ENCODE data around the gene SLC30A2.

The SLC30A2 gene

GRCh38 chr1:26069941-26070295, 24.0 kb upstream of the SLC30A2 start:
- DNase-seq (ENCODE audit: low read depth), result no peak

- DNase-seq (ENCODE audit: low read depth), result no peak
Measured at GRCh38 chr1:26067432-26067911, 21.6 kb upstream of the SLC30A2 start, which contains the start of gene TRIM63. Gene TRIM63, minus strand, starts transcription at chr1:26067630. Its CDS starts 136 bp downstream, at chr1:26067494.

- no peak for DNase-seq (ENCODE audit: low read depth)
Measured at GRCh38 chr1:26066857-26067256, 20.9 kb upstream of the SLC30A2 start.

DNA sequence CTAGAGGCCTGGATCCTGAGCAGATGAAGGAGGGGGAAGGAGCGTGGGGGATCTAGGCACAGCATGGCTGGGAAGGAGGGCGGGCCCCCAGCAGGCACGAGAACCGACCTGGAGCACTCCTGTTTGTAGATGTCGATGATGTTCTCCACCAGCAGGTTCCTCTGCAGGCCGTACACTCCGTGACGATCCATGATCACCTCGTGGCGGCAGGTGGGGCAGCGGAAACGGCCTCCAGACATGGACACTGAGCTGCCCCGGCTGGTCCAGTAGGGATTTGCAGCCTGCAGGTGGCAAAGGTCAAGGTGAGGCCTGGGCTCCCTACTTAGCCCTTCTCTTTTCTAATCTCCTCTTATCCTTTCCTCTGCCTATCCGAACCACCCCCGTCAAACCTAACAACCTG, 20.2 kb upstream of the SLC30A2 start:
- DNase-seq (ENCODE audit: low read depth), result no peak

DNA sequence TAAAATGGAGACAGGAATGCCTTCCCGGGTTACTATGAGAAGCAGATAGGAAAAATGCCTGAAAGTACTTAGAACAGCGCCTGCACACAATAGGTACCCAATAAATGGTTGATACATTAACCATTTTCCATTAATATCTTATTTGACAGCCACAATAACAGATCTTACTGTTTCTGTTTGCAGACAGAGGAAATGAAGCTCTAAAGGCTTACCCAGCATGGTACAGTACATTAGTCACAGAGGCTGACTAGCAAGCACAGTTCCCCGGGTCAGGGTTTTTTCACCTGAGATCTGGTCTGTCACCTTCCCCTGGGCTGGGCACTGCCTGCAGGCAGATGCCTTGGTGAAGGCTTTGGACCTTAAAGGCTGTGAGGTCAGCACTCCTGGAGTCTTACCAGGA, 18.6 kb upstream of the SLC30A2 start:
- DNase-seq (ENCODE audit: low read depth), result no peak

- no peak for DNase-seq (ENCODE audit: low read depth)
Measured at GRCh38 chr1:26060832-26061574, 15.1 kb upstream of the SLC30A2 start.

GRCh38 chr1:26059906-26060305, 14.0 kb upstream of the SLC30A2 start:
- DNase-seq (ENCODE audit: low read depth), result no peak

DNA sequence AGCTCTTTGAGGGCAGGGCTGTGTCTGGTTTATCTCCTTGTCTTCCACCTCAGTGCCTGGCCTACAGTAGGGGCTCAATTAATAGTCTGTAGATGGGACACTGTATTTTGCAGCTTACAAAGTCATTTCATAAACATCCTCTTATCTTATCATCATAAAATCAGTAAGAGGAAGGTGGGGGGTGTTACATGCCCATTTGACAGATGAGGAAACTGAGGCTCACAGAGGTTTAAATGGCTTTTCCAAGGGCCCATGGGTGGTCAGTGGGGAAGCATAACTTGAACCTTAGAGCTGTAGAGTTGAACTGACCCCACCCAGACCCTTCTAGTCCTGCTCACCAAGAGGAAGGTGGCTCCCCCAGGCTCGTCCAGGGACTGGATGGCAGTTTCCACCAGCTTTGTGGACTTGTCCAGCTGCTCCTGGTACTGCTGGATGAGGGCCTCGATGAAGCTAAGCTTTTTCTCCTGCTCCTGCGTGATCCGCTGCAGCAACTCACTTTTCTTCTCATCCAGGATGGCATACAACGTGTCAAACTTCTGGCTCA, 12.2 kb upstream of the SLC30A2 start:
- no peak for DNase-seq (ENCODE audit: low read depth)

DNA sequence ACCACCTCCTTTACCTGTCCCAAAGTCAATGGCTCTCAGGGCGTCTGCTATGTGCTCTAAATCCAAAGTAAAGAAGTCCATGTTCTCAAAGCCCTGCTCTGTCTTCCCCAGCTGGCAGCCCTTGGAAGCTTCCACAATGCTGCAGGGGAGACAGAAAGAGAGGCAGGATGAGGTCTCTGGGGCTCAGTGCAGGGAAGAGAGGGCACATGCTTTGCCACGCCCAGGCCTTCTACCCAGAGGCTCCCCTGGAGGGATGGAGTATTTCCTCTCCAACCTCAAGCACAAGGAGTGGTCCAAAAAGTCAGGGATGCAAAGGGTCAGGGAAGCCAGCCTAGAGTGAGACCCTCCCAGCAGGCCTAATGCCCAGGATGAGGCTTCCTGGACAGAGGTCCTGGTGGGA, 11.3 kb upstream of the SLC30A2 start:
- no peak for DNase-seq (ENCODE audit: low read depth)

- no peak for DNase-seq (ENCODE audit: low read depth)
Measured at GRCh38 chr1:26055041-26055440, 9.1 kb upstream of the SLC30A2 start.

DNA sequence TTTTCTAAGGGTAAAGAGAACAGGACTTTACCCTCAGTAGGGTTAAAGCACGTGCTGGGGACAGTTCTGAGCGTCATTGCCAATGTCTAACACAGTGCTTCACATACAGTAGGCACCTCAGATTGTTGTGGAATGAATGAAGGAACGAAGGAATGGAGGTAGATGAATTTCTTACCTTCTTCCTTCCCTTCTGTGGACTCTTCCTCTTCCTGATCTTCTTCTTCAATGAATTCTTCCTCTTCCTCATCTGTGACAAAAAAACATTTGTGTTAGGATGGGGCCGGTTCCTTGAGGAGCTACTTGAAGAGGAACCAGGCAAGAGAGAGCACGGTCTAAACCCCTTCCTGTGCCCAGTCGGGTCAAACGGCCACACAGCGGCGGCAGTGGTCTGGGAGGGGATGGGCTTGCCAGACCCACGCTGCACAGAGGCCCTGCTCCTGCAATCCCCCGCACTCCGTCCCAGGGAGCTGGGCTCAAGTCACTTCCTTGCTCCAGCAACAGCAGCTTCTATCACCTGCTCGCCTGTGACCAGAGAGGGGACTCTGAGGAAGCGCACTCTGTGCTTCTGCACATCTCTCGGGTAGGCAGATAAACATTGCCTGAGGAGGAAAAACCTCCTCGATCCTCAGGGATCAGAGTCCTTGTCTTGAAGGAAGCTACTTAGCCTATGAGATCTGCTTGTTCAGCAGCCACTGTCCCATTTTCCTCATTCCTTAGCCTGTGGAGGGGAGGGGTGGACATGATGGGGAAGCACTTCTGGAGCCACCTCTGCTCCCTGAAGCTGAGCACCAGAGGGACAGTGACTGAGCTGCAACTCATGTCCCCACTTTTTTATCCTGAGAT, 8.0 kb upstream of the SLC30A2 start:
- no peak for DNase-seq (ENCODE audit: low read depth)

DNA sequence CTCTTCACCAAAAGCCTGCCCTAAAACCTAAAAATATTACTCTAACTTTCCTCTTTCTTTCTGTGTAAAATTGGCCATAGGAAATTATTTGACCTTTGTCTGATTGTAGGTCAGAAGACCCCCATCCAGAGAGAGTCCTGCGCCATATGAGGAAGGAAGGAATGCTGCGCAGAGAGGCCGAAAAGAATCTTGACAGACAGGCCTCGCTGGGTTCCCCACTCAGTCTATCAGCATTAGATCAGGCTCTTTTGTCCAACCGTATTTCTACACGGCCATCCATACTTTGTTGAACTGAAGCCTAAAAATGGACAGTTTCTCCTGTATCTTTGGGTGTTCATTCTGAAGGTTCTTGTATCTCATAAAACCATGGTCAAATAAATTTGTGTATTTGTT, 4.3 kb upstream of the SLC30A2 start:
- DNase-seq (ENCODE audit: low read depth), result no peak

DNA sequence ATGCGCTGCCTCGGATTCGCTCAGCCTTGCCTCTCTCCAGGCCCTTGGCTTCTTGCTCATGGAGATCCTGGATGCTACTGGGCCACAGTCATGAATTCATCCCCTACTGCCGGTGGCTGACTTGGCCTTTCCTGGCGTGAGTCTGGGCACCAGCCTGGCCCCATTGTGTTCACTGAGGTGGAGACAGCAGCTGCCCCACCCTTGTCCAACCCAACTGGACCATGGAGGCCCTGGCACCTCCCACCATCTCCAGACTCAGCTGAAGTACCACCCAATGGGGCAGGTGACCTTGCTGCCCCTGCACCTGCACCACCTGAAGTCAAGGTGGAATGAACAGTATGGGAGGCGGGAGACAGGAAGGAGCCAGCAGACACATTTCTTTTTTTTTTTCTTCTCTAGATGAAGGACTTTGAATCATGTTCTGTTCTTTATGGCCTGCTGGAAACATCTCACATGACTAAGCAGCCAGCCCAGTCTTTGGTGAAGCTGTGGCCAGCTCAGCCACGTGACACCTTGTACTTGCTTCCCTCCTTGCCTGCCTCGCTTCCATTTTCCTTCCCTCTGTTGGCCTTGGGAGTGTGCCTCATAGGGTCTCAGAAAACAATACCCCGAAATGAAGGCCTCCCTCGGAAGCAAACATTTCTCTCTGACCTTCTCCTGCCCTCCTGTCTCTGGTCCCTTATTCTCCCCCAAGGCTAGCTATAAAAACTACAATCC, 3.8 kb upstream of the SLC30A2 start:
- DNase-seq (ENCODE audit: low read depth), result no peak

DNA sequence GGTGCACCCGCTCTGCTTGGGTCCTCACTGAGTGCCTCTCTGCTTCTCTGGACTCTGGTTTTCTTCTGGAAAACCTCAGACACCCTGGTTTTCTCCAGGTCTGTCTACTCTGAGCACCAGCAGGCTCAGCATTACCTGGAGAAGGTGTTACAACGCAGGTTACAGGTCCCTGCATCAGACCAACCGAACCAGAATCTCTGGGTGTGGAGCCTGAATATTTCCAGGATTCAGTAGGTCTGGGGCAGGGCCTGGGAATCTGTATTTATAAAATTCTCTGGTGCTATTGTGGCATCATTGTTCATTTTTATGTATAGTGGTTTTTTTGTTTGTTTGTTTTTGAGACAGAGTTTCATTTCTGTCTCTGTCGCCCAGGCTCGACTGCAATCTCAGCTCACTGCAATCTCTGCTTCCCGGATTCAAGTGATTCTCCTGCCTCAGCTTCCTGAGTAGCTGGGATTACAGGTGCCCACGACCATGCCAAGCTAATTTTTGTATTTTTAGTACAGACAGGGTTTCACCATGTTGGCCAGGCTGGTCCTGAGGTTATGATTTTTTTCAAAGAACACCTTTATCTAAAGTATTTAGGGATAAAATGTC, 1.5 kb upstream of the SLC30A2 start:
- DNase-seq (ENCODE audit: low read depth), result no peak

DNA sequence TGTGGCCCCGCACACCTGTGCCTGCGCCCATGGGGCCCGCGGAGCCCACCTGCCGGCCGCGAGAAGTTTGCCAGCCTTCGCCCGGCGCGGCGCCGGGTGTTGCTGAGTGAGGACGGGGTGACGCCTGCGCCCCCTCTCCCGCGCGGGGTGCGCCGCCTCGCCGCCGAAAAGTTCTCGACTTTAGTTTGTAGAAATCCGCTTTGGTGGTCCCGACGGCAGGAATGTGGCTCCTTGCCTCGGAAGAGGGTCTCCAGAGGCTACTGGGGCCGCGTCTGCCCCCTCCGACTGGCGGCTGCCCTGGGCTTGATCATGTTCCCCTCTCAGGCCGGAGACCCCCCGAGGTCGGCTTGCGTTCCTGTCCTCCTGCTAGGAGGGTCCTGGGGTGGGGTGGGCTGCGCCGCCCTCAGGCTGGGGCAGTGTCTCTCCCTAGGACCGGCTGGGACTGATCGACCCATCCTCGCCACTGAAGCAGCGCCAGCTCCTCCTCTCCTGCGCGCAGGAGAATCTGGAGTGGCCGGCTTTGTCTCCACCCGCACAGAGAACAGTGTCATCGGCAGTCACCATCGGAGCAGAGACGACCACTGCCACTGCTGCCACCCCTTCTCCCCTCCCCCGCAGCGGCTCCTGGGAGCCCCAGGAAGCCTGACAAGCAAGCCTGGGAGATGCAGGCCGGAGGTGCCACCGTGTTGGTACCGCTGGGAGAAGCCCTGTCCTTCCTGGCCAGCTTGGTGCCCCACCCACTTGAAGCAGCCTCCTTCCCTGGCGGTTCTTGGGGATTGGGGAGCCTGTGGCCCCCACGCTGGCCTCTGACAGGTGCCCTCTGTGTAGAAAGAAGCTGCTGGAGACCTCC, 553 bp upstream of the SLC30A2 start:
- DNase-seq (ENCODE audit: low read depth), result no peak

GRCh38 chr1:26044971-26045721, 772 bp downstream of the SLC30A2 start:
- DNase-seq (ENCODE audit: low read depth), result no peak

DNA sequence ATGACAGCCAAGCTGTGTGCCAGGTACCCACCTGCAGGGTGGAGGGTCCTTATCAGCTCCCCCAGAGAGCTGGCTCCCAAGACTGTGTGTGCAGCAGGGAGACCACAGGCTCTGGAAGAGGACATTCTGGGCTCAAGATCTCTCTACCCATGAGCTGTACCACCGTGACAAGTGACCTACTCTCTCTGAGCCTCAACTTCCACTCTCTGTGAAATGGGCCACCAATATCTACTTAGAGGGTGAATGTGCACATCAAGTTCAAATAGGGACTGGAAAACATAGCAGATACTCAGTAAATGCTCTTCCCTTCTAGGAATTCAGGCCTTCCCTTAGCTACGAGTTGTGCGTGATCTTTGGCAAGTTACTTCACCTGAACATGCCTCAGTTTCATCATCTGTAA, 1.5 kb downstream of the SLC30A2 start:
- no peak for DNase-seq (ENCODE audit: low read depth)

DNA sequence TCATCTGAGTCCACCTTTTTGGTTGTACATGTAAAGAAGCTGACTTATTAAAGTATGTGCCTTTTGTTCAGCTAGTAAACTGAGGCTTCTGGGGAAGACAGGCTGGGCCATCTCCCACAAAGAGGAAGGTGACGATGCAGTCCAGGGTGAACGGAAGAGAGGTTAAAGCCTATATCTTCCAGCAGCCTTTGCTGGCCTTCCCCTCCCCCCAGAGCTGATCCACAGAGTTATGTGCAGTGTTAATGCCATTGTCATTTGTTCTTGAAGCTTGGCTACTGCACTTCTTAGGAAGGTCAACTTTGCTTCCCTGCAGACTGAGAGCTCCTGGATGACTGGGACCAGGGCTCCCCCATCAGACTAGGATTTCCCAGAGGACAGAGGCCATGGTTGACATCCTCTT, 2.2 kb downstream of the SLC30A2 start:
- DNase-seq (ENCODE audit: low read depth), result no peak

GRCh38 chr1:26041978-26042377, 3.9 kb downstream of the SLC30A2 start:
- no peak for DNase-seq (ENCODE audit: low read depth)

GRCh38 chr1:26041401-26041800, 4.5 kb downstream of the SLC30A2 start:
- no peak for DNase-seq (ENCODE audit: low read depth)

Measured in stimulated activated CD8-positive, alpha-beta memory T cell treated with anti-CD3 and anti-CD28 coated beads, Interleukin-12 subunit alpha, Interleukin-12 subunit beta, amount 100 ng/mL, for 1 hour (primary cell).